Caco-2 (cell line): ENCODE data around the gene FAAP20. TPM values are rescaled to one million over a fixed set of nuclear protein-coding genes. Genes with fewer than 3 reads are reported as not detected.

Experiments used
- BruUV-seq: library from RNA; stranded (reverse); fragments of 400-500 nt; replicated peaks from 2 replicates; lab custom pipeline; 2021; lab: Mats Ljungman, UMichigan
- CTCF ChIA-PET: fragments of 300-600 bp; sonication (Branson Sonifier 250); formaldehyde crosslinking; loops from one replicate; lab custom pipeline; 2022; ENCODE audit warnings: antibody characterized with exemption; lab: Charles Lee
- POLR2A ChIA-PET: fragments of 300-600 bp; sonication (Branson Sonifier 250); formaldehyde crosslinking; loops from one replicate; lab custom pipeline; 2022; ENCODE audit warnings: antibody characterized with exemption; lab: Charles Lee
- DNase-seq, 2 experiments: peaks; one replicate each; pipeline versions ENCODE4 v3.0.0 to v3.0.0-alpha.2; 2020 to 2022
- H3K27me3 ChIP-seq: replicated peaks from 2 replicates; pipeline ENCODE4 v1.6.0; 2011; ENCODE audit warnings: low read length; ENCODE audit not compliant: control insufficient read depth, insufficient read depth
- H3K36me3 ChIP-seq: 2 replicates; pipeline ENCODE4 v1.5.1; 2011; ENCODE audit warnings: low read length; ENCODE audit not compliant: control insufficient read depth, insufficient read depth
- H3K4me1 ChIP-seq: fragments of 250-450 bp; sonication (Bioruptor Pico); 2 replicates; pipeline ENCODE4 v1.5.1; 2020; ENCODE audit warnings: mild to moderate bottlenecking
- H3K4me3 ChIP-seq: 2 replicates; pipeline ENCODE4 v1.5.1; 2011; ENCODE audit warnings: low read depth, mild to moderate bottlenecking, control low read depth, low read length
- H3K9me3 ChIP-seq: fragments of 250-450 bp; sonication (Bioruptor Pico); 2 replicates; pipeline ENCODE4 v1.5.1; 2020; ENCODE audit warnings: mild to moderate bottlenecking, moderate library complexity
- H3K27ac Mint-ChIP-seq: one replicate; pipeline ENCODE4 v1.8.0; 2022; ENCODE audit warnings: mixed read lengths; ENCODE audit not compliant: unreplicated experiment
- H3K27me3 Mint-ChIP-seq: one replicate; pipeline ENCODE4 v1.8.0; 2022; ENCODE audit warnings: mixed read lengths; ENCODE audit not compliant: insufficient read depth, unreplicated experiment
- H3K36me3 Mint-ChIP-seq: one replicate; pipeline ENCODE4 v1.8.0; 2022; ENCODE audit warnings: mild to moderate bottlenecking, mixed read lengths; ENCODE audit not compliant: insufficient read depth, unreplicated experiment
- H3K4me1 Mint-ChIP-seq: one replicate; pipeline ENCODE4 v1.8.0; 2022; ENCODE audit warnings: low read depth, mixed read lengths; ENCODE audit not compliant: unreplicated experiment
- H3K4me3 Mint-ChIP-seq: one replicate; pipeline ENCODE4 v1.8.0; 2022; ENCODE audit warnings: mild to moderate bottlenecking, moderate library complexity, mixed read lengths; ENCODE audit not compliant: unreplicated experiment
- H3K9me3 Mint-ChIP-seq: one replicate; pipeline ENCODE4 v1.8.0; 2022; ENCODE audit warnings: mixed read lengths; ENCODE audit not compliant: unreplicated experiment
- CTCF ChIP-seq, 2 experiments: fragments of 200-600 bp in 1 of 2; IDR thresholded peaks; 1 replicate in 1 of 2; 2 replicates in 1 of 2; pipeline versions ENCODE4 v1.5.1 to v1.8.0; 2011 to 2022; ENCODE audit warnings: antibody characterized with exemption in 1 of 2, control low read depth in 1 of 2, inconsistent platforms in 1 of 2, low read depth in 1 of 2, low read length in 1 of 2, mild to moderate bottlenecking in 1 of 2, moderate library complexity in 1 of 2; ENCODE audit not compliant: insufficient read depth in 1 of 2, severe bottlenecking in 1 of 2, unreplicated experiment in 1 of 2
- intact Hi-C: fragments of 100-400 bp; cut with micrococcal nuclease; formaldehyde crosslinking; loops from one replicate; pipeline ENCODE4 v1.10.0; 2022; ENCODE audit not compliant: unreplicated experiment
- total RNA-seq: library from RNA; stranded (reverse); gene quantifications from 2 replicates; pipeline ENCODE4 v1.2.3, GENCODE V29; 2022

FAAP20 gene
- total RNA-seq, 1 experiment from 2014 or later = 72.4 TPM

- TF ChIP-seq CTCF (IDR thresholded peaks at IDR 0.05; ENCODE audit: insufficient read depth in 1 of 2, low read depth in 1 of 2, low read length in 1 of 2, severe bottlenecking in 1 of 2, unreplicated experiment in 1 of 2) = no peak
- Histone ChIP-seq H3K4me3 (no peak overlapping the region), H3K4me1 (no peaks in the 10 kb centered on the region), H3K9me3 (no peaks in the 10 kb centered on the region), H3K27me3 (no peaks in the 10 kb centered on the region), H3K36me3 (no peaks in the 10 kb centered on the region; the same call in none of the 2 replicates)
- no peaks in the 10 kb centered on the region for H3K36me3 Mint-ChIP-seq
- H3K4me3 Mint-ChIP-seq = no peak overlapping the region
- ChIA-PET POLR2A (no interaction called here), CTCF (no interaction called here)
- H3K27me3 Mint-ChIP-seq = no peaks in the 10 kb centered on the region
- DNase-seq = no peak
- H3K4me1 Mint-ChIP-seq = no peaks in the 10 kb centered on the region
- no TSS peak for BruUV-seq
- intact Hi-C loops = no loop called here
- no peak overlapping the region for H3K27ac Mint-ChIP-seq
- H3K9me3 Mint-ChIP-seq = no peaks in the 10 kb centered on the region
Measured at GRCh38 chr1:2146836-2147517, 47.6 kb downstream of the FAAP20 start.

GRCh38 chr1:2145946-2146835, 48.4 kb downstream of the FAAP20 start:
- Histone ChIP-seq H3K4me1 (no peaks in the 10 kb centered on the region), H3K9me3 (no peaks in the 10 kb centered on the region), H3K27me3 (no peaks in the 10 kb centered on the region), H3K36me3 (no peaks in the 10 kb centered on the region; the same call in none of the 2 replicates), H3K4me3 (no peak overlapping the region)
- Mint-ChIP-seq H3K27ac (no peak overlapping the region), H3K4me3 (no peak overlapping the region), H3K36me3 (no peaks in the 10 kb centered on the region), H3K9me3 (no peaks in the 10 kb centered on the region), H3K4me1 (no peaks in the 10 kb centered on the region), H3K27me3 (no peaks in the 10 kb centered on the region)
- intact Hi-C loops = no loop called here
- ChIA-PET POLR2A (no interaction called here), CTCF (no interaction called here)
- no peak for TF ChIP-seq CTCF (IDR thresholded peaks at IDR 0.05; ENCODE audit: insufficient read depth in 1 of 2, low read depth in 1 of 2, low read length in 1 of 2, severe bottlenecking in 1 of 2, unreplicated experiment in 1 of 2)
- no peak for DNase-seq
- BruUV-seq = no TSS peak

- no peaks in the 10 kb centered on the region; the same call in none of the 2 replicates for H3K36me3 ChIP-seq
- intact Hi-C loops = no loop called here
- no TSS peak for BruUV-seq
Measured at GRCh38 chr1:2144501-2145090, 50.0 kb downstream of the FAAP20 start.

More at GRCh38 chr1:2144501-2145090, 50.0 kb downstream of the FAAP20 start:
- POLR2A ChIA-PET = no interaction called here
- Histone ChIP-seq H3K27me3 (no peaks in the 10 kb centered on the region), H3K4me3 (no peak overlapping the region), H3K4me1 (no peaks in the 10 kb centered on the region), H3K9me3 (no peaks in the 10 kb centered on the region)
- Mint-ChIP-seq H3K36me3 (peaks cover 9% of the 10 kb centered on the region), H3K9me3 (no peaks in the 10 kb centered on the region), H3K27ac (no peak overlapping the region), H3K27me3 (no peaks in the 10 kb centered on the region), H3K4me1 (no peaks in the 10 kb centered on the region), H3K4me3 (no peak overlapping the region)
- DNase-seq = no peak
- CTCF ChIA-PET = no interaction called here
- TF ChIP-seq CTCF (IDR thresholded peaks at IDR 0.05; ENCODE audit: insufficient read depth in 1 of 2, low read depth in 1 of 2, low read length in 1 of 2, severe bottlenecking in 1 of 2, unreplicated experiment in 1 of 2) = no peak
